HK-2 (cell line): ENCODE results near the gene PYCARD.
"Not testable (repeated sequence)": the region's sequence is repeated elsewhere in the genome, so short reads cannot be mapped to it uniquely, and the experiment has no call there.

Experiments used
- DNase-seq: peaks from one replicate; pipeline ENCODE4 v3.0.0-alpha.2; 2018; ENCODE audit not compliant: unreplicated experiment

Gene PYCARD

GRCh38 chr16:31190818-31191444, 11.6 kb downstream of the PYCARD start:
- DNase-seq = no peak

GRCh38 chr16:31190061-31190460, 12.5 kb downstream of the PYCARD start:
- DNase-seq = no peak

- DNase-seq = no peak
These were observed 13.2 kb downstream of the PYCARD start for GRCh38 chr16:31189412-31189778.

- no peak for DNase-seq
These were observed 13.8 kb downstream of the PYCARD start for GRCh38 chr16:31188450-31189411.

GRCh38 chr16:31187808-31188189, 14.8 kb downstream of the PYCARD start:
- DNase-seq = no peak

GRCh38 chr16:31186930-31187807, 15.4 kb downstream of the PYCARD start:
- no peak for DNase-seq

- DNase-seq = no peak
These were observed 16.4 kb downstream of the PYCARD start for GRCh38 chr16:31186176-31186575.

GRCh38 chr16:31185339-31185738, 17.2 kb downstream of the PYCARD start:
- DNase-seq = no peak

GRCh38 chr16:31184888-31185287, 17.7 kb downstream of the PYCARD start:
- no peak for DNase-seq

GRCh38 chr16:31183432-31184428, 18.8 kb downstream of the PYCARD start:
- no peak for DNase-seq

- no peak for DNase-seq
These were observed 20.2 kb downstream of the PYCARD start for GRCh38 chr16:31182391-31182790.

GRCh38 chr16:31181102-31181830, 21.3 kb downstream of the PYCARD start:
- DNase-seq = peak; percentile 63

- DNase-seq = peak; percentile 94
These were observed 22.7 kb downstream of the PYCARD start, which contains the start of gene FUS for GRCh38 chr16:31179747-31180459. Gene FUS (plus strand): TSS chr16:31180139. CDS start chr16:31180215, 76 bp downstream.

GRCh38 chr16:31179219-31179746, 23.3 kb downstream of the PYCARD start:
- DNase-seq = no peak

GRCh38 chr16:31177136-31177535, 25.4 kb downstream of the PYCARD start:
- peak; percentile 92 for DNase-seq

- DNase-seq = not testable (repeated sequence)
These were observed 32.5 kb downstream of the PYCARD start for GRCh38 chr16:31170048-31170447.

- no peak for DNase-seq
These were observed 33.7 kb downstream of the PYCARD start for GRCh38 chr16:31168848-31169247.

GRCh38 chr16:31167315-31167714, 35.2 kb downstream of the PYCARD start:
- no peak for DNase-seq

GRCh38 chr16:31157136-31157535, 45.4 kb downstream of the PYCARD start:
- no peak for DNase-seq
